Measurements from ENCODE around the gene SPTLC3. TPM values are rescaled to one million over a fixed set of nuclear protein-coding genes. Genes with fewer than 3 reads are reported as not detected.

SPTLC3 gene
- total and polyA plus RNA-seq, 2 donors (not counting 1 experiment from before 2014, with no cell fraction given): not detected

- Histone ChIP-seq H2AFZ (ENCODE audit: insufficient read depth, low read depth, low read length, poor library complexity, severe bottlenecking) (no peak overlapping the region), H3K9ac (ENCODE audit: low read length) (no peak overlapping the region), H3K36me3 (replicated peaks in 1 of 2; ENCODE audit: control extremely low read depth in 1 of 2, control insufficient read depth in 1 of 2, extremely low read depth in 1 of 2, insufficient read depth in 2 of 2, low read length in 1 of 2) (no peaks in the 10 kb centered on the region), H3K4me2 (replicated peaks; ENCODE audit: low read depth, low read length, poor library complexity, severe bottlenecking) (no peak overlapping the region), H4K20me1 (ENCODE audit: control insufficient read depth, insufficient read depth, low read length, poor library complexity, severe bottlenecking) (no peaks in the 10 kb centered on the region), H3K9me3 (ENCODE audit: control extremely low read depth in 1 of 3, control insufficient read depth in 2 of 3, insufficient read depth in 1 of 3, low read length in 2 of 3) (no peaks in the 10 kb centered on the region), H3K27ac (ENCODE audit: low read length in 2 of 2) (no peak overlapping the region), H3K27me3 (replicated peaks in 1 of 4; ENCODE audit: control extremely low read depth in 1 of 4, control insufficient read depth in 3 of 4, insufficient read depth in 4 of 4, low read length in 3 of 4) (no peaks in the 10 kb centered on the region), H3K4me1 (ENCODE audit: control insufficient read depth in 2 of 2, insufficient read depth in 2 of 2, low read length in 2 of 2) (no peaks in the 10 kb centered on the region), H3K4me3 (ENCODE audit: control extremely low read depth in 1 of 5, extremely low read depth in 1 of 5, insufficient read depth in 1 of 5, low read depth in 2 of 5, low read length in 4 of 5) (no peak overlapping the region), H3K79me2 (ENCODE audit: control insufficient read depth, insufficient read depth, low read length) (no peaks in the 10 kb centered on the region)
- no peak overlapping the region for H3K4me3 Mint-ChIP-seq
- intact Hi-C loops (cut with micrococcal nuclease): no loop called here
- whole genome bisulfite sequencing (ENCODE audit: insufficient coverage): 96% methylated on average over 5 of the region's 9 CpGs
- no peak for ATAC-seq (ENCODE audit: low read depth)
- peaks cover 8% of the 10 kb centered on the region for H3K27me3 Mint-ChIP-seq
- TF ChIP-seq CTCF (IDR thresholded peaks at IDR 0.05): no peak
- no peaks in the 10 kb centered on the region for H3K9me3 Mint-ChIP-seq (ENCODE audit: insufficient read depth)
- DNase-seq: no peak
- CTCF ChIA-PET: interaction anchor here (1.8 kb wide), 1 partner anchor 40 kb away, joined by 5 read pairs; no protein-coding TSS in a partner anchor
- no peak overlapping the region for H3K27ac Mint-ChIP-seq
- H3K4me1 Mint-ChIP-seq: no peaks in the 10 kb centered on the region
- POLR2A ChIA-PET: no interaction called here
Measured at GRCh38 chr20:13159889-13160288, 151.1 kb downstream of the SPTLC3 start.

GRCh38 chr20:13165203-13165602, 156.4 kb downstream of the SPTLC3 start:
- Histone ChIP-seq H3K4me2 (replicated peaks; ENCODE audit: low read depth, low read length, poor library complexity, severe bottlenecking) (no peak overlapping the region), H3K9me3 (ENCODE audit: control extremely low read depth in 1 of 3, control insufficient read depth in 2 of 3, insufficient read depth in 1 of 3, low read length in 2 of 3) (no peaks in the 10 kb centered on the region), H3K9ac (ENCODE audit: low read length) (no peak overlapping the region), H3K36me3 (replicated peaks in 1 of 2; ENCODE audit: control extremely low read depth in 1 of 2, control insufficient read depth in 1 of 2, extremely low read depth in 1 of 2, insufficient read depth in 2 of 2, low read length in 1 of 2) (no peaks in the 10 kb centered on the region), H3K27me3 (replicated peaks in 1 of 4; ENCODE audit: control extremely low read depth in 1 of 4, control insufficient read depth in 3 of 4, insufficient read depth in 4 of 4, low read length in 3 of 4) (no peaks in the 10 kb centered on the region), H3K4me1 (ENCODE audit: control insufficient read depth in 2 of 2, insufficient read depth in 2 of 2, low read length in 2 of 2) (no peaks in the 10 kb centered on the region), H4K20me1 (ENCODE audit: control insufficient read depth, insufficient read depth, low read length, poor library complexity, severe bottlenecking) (no peaks in the 10 kb centered on the region), H3K79me2 (ENCODE audit: control insufficient read depth, insufficient read depth, low read length) (no peaks in the 10 kb centered on the region), H3K4me3 (ENCODE audit: control extremely low read depth in 1 of 5, extremely low read depth in 1 of 5, insufficient read depth in 1 of 5, low read depth in 2 of 5, low read length in 4 of 5) (no peak overlapping the region), H2AFZ (ENCODE audit: insufficient read depth, low read depth, low read length, poor library complexity, severe bottlenecking) (no peak overlapping the region), H3K27ac (ENCODE audit: low read length in 2 of 2) (no peak overlapping the region)
- Mint-ChIP-seq H3K27me3 (peaks cover 4% of the 10 kb centered on the region), H3K9me3 (ENCODE audit: insufficient read depth) (no peaks in the 10 kb centered on the region), H3K4me1 (no peaks in the 10 kb centered on the region), H3K4me3 (no peak overlapping the region), H3K27ac (no peak overlapping the region)
- ChIA-PET POLR2A (no interaction called here), CTCF (interaction anchor here (1.3 kb wide), 1 partner anchor 17 kb away, joined by 3 read pairs; no protein-coding TSS in a partner anchor)
- WGBS (ENCODE audit: insufficient coverage): 63% methylated on average over 2 of the region's 4 CpGs
- ATAC-seq (ENCODE audit: low read depth) (no peak), DNase-seq (no peak)
- TF ChIP-seq EZH2 (IDR thresholded peaks at IDR 0.05; ENCODE audit: borderline replicate concordance, insufficient read depth, low read depth, low read length, poor library complexity, severe bottlenecking): no peak
- TF ChIP-seq CTCF (IDR thresholded peaks at IDR 0.05): no peak
- intact Hi-C loops (cut with micrococcal nuclease): no loop called here
